ENCODE data around the gene EIPR1.
"Not testable (repeated sequence)": the region's sequence is repeated elsewhere in the genome, so short reads cannot be mapped to it uniquely, and the experiment has no call there.

The EIPR1 gene

DNA sequence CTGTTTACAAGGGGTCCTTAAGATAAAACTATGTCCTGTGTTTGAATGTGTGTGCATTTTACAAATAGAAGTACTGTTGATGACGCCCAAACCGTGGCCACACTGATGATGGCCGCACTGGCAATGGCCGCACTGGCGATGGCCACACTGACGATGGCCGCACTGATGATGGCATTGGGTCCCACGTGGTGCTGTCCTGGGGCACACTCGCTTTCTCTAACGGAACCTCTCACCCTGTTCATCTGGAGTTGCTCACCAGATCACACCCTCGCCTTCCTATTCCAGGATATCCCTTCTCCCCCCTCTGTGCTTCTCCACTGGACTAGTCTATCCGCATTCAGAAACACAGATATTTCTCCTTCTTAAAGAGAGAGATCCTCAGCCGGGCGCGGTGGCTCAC is 192.4 kb downstream of the EIPR1 start:
- Histone ChIP-seq H3K9me3 (replicated peaks; ENCODE audit: low read length) (no peaks in the 10 kb centered on the region), H3K4me3 (ENCODE audit: low read length) (no peak overlapping the region), H3K36me3 (ENCODE audit: insufficient read depth, low read length) (no peaks in the 10 kb centered on the region), H3K4me2 (ENCODE audit: low read length) (no peak overlapping the region), H3K9ac (ENCODE audit: low read depth, low read length) (no peak overlapping the region), H3K4me1 (ENCODE audit: control insufficient read depth, insufficient read depth, low read length) (no peaks in the 10 kb centered on the region), H3K27me3 (ENCODE audit: control insufficient read depth, insufficient read depth, low read length) (no peaks in the 10 kb centered on the region)

DNA sequence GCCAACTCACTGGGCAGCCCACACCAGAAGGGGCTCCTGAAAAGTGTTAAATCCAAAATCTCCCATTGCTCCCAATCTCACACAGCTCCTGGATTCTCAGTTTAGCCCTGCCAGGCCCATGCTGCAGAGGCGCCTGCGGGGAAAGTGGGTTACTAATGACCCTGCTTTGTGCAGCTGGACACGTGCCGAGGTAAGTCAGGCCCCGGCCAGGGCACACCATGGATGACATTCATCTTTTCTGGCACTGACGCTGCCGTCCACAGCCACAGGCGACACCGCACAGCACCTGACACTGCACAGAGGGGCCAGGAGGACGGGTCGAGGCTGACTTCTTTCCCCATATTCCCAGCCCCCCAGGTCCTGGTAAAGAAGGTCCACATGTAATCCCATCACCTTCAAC is 193.5 kb downstream of the EIPR1 start:
- no peaks in the 10 kb centered on the region for H3K27me3 ChIP-seq (ENCODE audit: control insufficient read depth, insufficient read depth, low read length)
- no peaks in the 10 kb centered on the region for H3K36me3 ChIP-seq (ENCODE audit: insufficient read depth, low read length)
- H3K4me1 ChIP-seq (ENCODE audit: control insufficient read depth, insufficient read depth, low read length), result no peaks in the 10 kb centered on the region
- no peaks in the 10 kb centered on the region for H3K9me3 ChIP-seq (replicated peaks; ENCODE audit: low read length)
- H3K4me2 ChIP-seq (ENCODE audit: low read length), result no peak overlapping the region
- H3K9ac ChIP-seq (ENCODE audit: low read depth, low read length), result no peak overlapping the region
- no peak overlapping the region for H3K4me3 ChIP-seq (ENCODE audit: low read length)

DNA sequence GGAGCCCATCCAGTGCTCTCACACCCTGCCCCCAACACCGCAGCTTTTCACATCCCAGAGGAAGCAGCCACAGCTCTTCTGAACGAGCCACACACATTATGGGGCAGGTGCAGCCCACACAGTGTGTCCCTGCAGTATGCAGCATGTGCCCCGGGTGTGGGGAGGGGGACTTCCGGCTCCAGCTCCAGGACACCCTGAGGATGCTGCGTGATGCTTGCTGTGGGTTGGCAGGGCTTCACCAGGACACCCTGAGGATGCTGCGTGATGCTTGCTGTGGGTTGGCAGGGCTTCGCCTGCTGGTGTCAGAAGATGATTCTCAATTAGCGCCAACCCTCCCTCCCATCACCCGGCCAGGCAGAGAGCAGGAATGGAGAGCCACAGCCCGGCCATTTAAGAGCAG is 193.9 kb downstream of the EIPR1 start:
- Histone ChIP-seq H3K4me1 (ENCODE audit: control insufficient read depth, insufficient read depth, low read length) (no peaks in the 10 kb centered on the region), H3K9me3 (replicated peaks; ENCODE audit: low read length) (no peaks in the 10 kb centered on the region), H3K4me3 (ENCODE audit: low read length) (no peak overlapping the region), H3K4me2 (ENCODE audit: low read length) (no peak overlapping the region), H3K27me3 (ENCODE audit: control insufficient read depth, insufficient read depth, low read length) (no peaks in the 10 kb centered on the region), H3K9ac (ENCODE audit: low read depth, low read length) (no peak overlapping the region), H3K36me3 (ENCODE audit: insufficient read depth, low read length) (no peaks in the 10 kb centered on the region)

DNA sequence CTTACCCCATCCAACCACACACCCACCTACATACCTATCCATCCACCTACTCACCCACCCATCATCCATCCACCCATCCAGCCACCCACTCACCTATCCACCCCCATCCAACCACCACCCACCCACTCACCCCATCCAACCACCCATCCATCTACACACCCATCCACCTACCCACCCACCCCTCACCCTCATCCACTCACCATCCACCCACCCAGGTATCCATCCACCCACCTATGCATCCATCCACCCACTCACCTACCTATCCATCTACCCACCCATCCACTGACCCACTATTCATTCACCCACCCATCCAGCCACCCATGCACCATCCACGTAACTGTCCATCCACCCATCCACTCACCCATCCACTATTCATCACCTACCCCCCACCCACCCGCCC is 194.8 kb downstream of the EIPR1 start:
- Histone ChIP-seq H3K4me1 (ENCODE audit: control insufficient read depth, insufficient read depth, low read length) (no peaks in the 10 kb centered on the region), H3K36me3 (ENCODE audit: insufficient read depth, low read length) (no peaks in the 10 kb centered on the region), H3K4me3 (ENCODE audit: low read length) (no peak overlapping the region), H3K4me2 (ENCODE audit: low read length) (no peak overlapping the region), H3K9ac (ENCODE audit: low read depth, low read length) (no peak overlapping the region), H3K9me3 (replicated peaks; ENCODE audit: low read length) (no peaks in the 10 kb centered on the region), H3K27me3 (ENCODE audit: control insufficient read depth, insufficient read depth, low read length) (no peaks in the 10 kb centered on the region)

DNA sequence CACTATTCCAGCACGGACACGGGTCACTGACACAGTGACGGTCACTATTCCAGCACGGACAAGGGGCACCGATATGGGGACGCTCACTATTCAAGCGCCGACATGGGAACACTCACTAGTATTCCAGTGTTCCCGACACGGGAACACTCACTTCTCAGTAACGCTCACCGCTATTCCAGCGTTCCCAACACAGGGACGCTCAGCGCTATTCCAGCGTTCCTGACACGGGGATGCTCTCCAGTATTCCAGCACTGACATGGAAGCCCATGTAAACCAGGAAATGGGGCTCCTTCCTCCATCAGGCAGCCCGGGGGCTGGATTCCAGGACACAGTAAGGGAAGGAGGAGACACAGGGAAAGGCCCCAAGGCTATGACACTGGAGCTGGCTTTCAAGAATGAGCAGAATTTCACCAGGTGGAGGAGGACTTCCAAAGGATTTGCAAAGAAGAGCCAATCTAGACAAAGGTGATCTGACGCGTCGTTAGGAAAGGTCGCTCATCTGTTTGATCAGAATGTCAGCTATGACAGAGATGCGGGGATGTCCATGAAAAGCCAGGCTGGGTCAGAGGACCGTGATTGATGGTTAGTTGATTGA is 196.1 kb downstream of the EIPR1 start:
- Histone ChIP-seq H3K4me3 (ENCODE audit: low read length) (no peak overlapping the region), H3K27me3 (ENCODE audit: control insufficient read depth, insufficient read depth, low read length) (no peaks in the 10 kb centered on the region), H3K9ac (ENCODE audit: low read depth, low read length) (no peak overlapping the region), H3K9me3 (replicated peaks; ENCODE audit: low read length) (no peaks in the 10 kb centered on the region), H3K36me3 (ENCODE audit: insufficient read depth, low read length) (no peaks in the 10 kb centered on the region), H3K4me2 (ENCODE audit: low read length) (no peak overlapping the region), H3K4me1 (ENCODE audit: control insufficient read depth, insufficient read depth, low read length) (no peaks in the 10 kb centered on the region)

DNA sequence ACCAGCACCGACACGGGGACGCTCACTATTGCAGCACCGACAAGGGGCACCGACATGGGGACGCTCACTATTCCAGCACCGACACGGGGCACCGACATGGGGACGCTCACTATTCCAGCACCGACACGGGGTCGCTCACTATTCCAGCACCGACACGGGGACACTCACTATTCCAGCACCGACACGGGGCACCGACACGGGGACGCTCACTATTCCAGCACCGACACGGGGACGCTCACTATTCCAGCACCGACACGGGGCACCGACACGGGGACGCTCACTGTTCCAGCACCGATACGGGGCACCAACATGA is 196.8 kb downstream of the EIPR1 start:
- not testable (repeated sequence) for H3K4me2 ChIP-seq (ENCODE audit: low read length); H3K9me3 ChIP-seq (replicated peaks; ENCODE audit: low read length); H3K9ac ChIP-seq (ENCODE audit: low read depth, low read length); H3K4me1 ChIP-seq (ENCODE audit: control insufficient read depth, insufficient read depth, low read length); H3K4me3 ChIP-seq (ENCODE audit: low read length); H3K27me3 ChIP-seq (ENCODE audit: control insufficient read depth, insufficient read depth, low read length); H3K36me3 ChIP-seq (ENCODE audit: insufficient read depth, low read length)

DNA sequence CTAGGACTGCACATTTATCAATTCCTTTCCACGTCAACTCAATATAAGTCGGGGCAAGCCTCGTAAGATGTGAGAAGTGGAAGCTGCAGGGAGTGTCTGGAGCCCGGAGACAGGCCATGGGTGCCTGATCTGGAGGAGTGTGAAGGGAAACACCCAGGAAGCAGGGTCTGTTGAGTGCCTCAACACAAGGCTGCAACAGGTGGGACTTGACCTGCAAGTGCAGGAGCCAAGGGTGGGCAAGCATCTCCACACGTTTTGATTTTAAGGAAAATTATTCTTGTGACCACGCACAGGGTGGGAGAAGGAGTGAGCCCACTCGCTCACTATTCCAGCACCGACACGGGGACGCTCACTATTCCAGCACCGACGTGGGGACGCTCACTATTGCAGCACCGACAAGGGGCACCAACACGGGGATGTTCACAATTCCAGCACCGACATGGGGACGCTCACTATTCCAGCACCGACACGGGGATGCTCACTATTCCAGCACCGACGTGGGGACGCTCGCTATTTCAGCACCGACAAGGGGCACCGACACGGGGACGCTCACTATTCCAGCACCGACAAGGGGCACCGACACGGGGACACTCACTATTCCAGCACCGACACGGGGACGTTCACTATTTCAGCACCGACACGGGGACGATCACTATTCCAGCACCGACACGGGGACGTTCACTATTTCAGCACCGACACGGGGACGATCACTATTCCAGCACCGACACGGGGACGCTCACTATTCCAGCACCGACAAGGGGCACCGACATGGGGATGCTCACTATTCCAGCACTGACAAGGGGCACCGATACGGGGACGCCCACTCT is 197.3 kb downstream of the EIPR1 start:
- H3K4me1 ChIP-seq (ENCODE audit: control insufficient read depth, insufficient read depth, low read length), result no peaks in the 10 kb centered on the region
- H3K36me3 ChIP-seq (ENCODE audit: insufficient read depth, low read length), result no peaks in the 10 kb centered on the region

GRCh38 chr2:3179626-3180025 is 198.0 kb downstream of the EIPR1 start:
- Histone ChIP-seq H3K4me3 (ENCODE audit: low read length) (no peak overlapping the region), H3K4me1 (ENCODE audit: control insufficient read depth, insufficient read depth, low read length) (no peaks in the 10 kb centered on the region), H3K27me3 (ENCODE audit: control insufficient read depth, insufficient read depth, low read length) (no peaks in the 10 kb centered on the region), H3K4me2 (ENCODE audit: low read length) (no peak overlapping the region), H3K36me3 (ENCODE audit: insufficient read depth, low read length) (no peaks in the 10 kb centered on the region), H3K9ac (ENCODE audit: low read depth, low read length) (no peak overlapping the region), H3K9me3 (replicated peaks; ENCODE audit: low read length) (no peaks in the 10 kb centered on the region)

More for the DNA sequence above, 197.3 kb downstream of the EIPR1 start:
- no peak overlapping the region for H3K4me2 ChIP-seq (ENCODE audit: low read length)
- no peak overlapping the region for H3K9ac ChIP-seq (ENCODE audit: low read depth, low read length)
- H3K27me3 ChIP-seq (ENCODE audit: control insufficient read depth, insufficient read depth, low read length), result no peaks in the 10 kb centered on the region
- H3K9me3 ChIP-seq (replicated peaks; ENCODE audit: low read length), result no peaks in the 10 kb centered on the region
- no peak overlapping the region for H3K4me3 ChIP-seq (ENCODE audit: low read length)

- H3K36me3 ChIP-seq (ENCODE audit: insufficient read depth, low read length), result no peaks in the 10 kb centered on the region
- no peak overlapping the region for H3K4me3 ChIP-seq (ENCODE audit: low read length)
- H3K4me1 ChIP-seq (ENCODE audit: control insufficient read depth, insufficient read depth, low read length), result no peaks in the 10 kb centered on the region
- no peak overlapping the region for H3K9ac ChIP-seq (ENCODE audit: low read depth, low read length)
- no peaks in the 10 kb centered on the region for H3K27me3 ChIP-seq (ENCODE audit: control insufficient read depth, insufficient read depth, low read length)
- H3K9me3 ChIP-seq (replicated peaks; ENCODE audit: low read length), result no peaks in the 10 kb centered on the region
- H3K4me2 ChIP-seq (ENCODE audit: low read length), result no peak overlapping the region
Measured at GRCh38 chr2:3179208-3179607, 198.4 kb downstream of the EIPR1 start.

DNA sequence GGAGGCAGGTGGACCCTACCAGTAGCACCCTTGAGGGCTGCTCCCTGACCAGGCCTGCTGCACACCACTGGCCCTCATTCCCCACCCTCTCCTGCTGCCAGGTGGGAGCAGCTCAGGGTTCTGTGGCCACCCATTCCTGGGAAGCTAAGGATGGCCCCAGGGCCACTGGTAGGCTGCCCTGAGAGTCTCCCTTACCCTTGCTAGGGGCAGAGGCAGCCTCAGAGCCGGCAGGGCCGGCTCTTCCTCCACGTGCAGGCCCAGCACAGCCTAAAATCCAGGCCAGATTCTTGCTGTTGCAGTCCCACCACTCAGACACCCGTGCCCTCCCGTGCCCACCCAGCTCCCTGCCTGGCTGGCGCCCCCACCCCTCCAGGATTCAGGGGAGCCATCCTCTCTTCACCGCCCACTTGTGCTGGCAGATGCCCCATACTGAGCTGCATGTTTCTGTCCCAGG is 199.0 kb downstream of the EIPR1 start:
- Histone ChIP-seq H3K4me1 (ENCODE audit: control insufficient read depth, insufficient read depth, low read length) (no peaks in the 10 kb centered on the region), H3K4me2 (ENCODE audit: low read length) (no peak overlapping the region), H3K36me3 (ENCODE audit: insufficient read depth, low read length) (no peaks in the 10 kb centered on the region), H3K27me3 (ENCODE audit: control insufficient read depth, insufficient read depth, low read length) (no peaks in the 10 kb centered on the region), H3K9ac (ENCODE audit: low read depth, low read length) (no peak overlapping the region), H3K9me3 (replicated peaks; ENCODE audit: low read length) (no peaks in the 10 kb centered on the region), H3K4me3 (ENCODE audit: low read length) (no peak overlapping the region)

DNA sequence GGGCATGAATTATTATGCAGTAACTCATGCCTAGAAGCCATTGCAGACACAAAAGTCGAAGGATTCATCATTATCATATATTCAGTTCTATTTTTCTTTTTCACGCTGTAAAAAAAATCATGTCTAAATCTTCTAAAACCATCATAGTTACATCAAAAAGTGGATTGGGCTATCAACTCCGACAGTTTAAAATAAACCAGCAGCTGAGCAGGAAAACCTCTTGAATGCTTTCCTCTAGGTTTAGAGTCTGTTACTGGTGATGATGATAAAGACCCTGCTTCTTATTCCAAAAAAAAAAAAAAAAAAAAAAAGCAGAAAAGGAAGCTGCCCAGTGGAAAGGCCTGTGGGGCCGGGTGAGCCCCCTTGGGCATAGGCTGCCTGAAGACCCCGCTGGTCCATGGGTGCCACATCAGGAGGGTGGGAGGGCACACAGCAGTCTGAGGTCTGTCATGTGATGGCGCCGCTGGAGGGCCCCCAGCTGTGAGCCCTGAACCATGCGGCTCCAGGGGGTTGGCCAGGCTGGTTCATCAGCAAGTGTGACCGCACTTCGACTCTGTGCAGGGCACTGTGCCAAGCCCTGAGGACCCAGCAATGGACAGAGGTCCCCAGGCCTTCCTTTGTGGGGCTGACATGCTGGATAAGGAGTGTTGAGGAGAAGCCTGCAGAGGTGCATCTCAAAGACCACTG is 199.6 kb downstream of the EIPR1 start:
- no peaks in the 10 kb centered on the region for H3K27me3 ChIP-seq (ENCODE audit: control insufficient read depth, insufficient read depth, low read length)
- no peaks in the 10 kb centered on the region for H3K9me3 ChIP-seq (replicated peaks; ENCODE audit: low read length)
- no peaks in the 10 kb centered on the region for H3K36me3 ChIP-seq (ENCODE audit: insufficient read depth, low read length)
- H3K4me2 ChIP-seq (ENCODE audit: low read length), result no peak overlapping the region
- H3K4me3 ChIP-seq (ENCODE audit: low read length), result no peak overlapping the region
- no peaks in the 10 kb centered on the region for H3K4me1 ChIP-seq (ENCODE audit: control insufficient read depth, insufficient read depth, low read length)
- H3K9ac ChIP-seq (ENCODE audit: low read depth, low read length), result no peak overlapping the region

GRCh38 chr2:3176869-3177255 is 200.8 kb downstream of the EIPR1 start:
- H3K9me3 ChIP-seq (replicated peaks; ENCODE audit: low read length), result no peaks in the 10 kb centered on the region
- no peaks in the 10 kb centered on the region for H3K4me1 ChIP-seq (ENCODE audit: control insufficient read depth, insufficient read depth, low read length)
- H3K4me2 ChIP-seq (ENCODE audit: low read length), result no peak overlapping the region
- no peaks in the 10 kb centered on the region for H3K27me3 ChIP-seq (ENCODE audit: control insufficient read depth, insufficient read depth, low read length)
- H3K9ac ChIP-seq (ENCODE audit: low read depth, low read length), result no peak overlapping the region
- no peak overlapping the region for H3K4me3 ChIP-seq (ENCODE audit: low read length)
- H3K36me3 ChIP-seq (ENCODE audit: insufficient read depth, low read length), result no peaks in the 10 kb centered on the region
